ENCODE results near the gene ELF2. TPM values are rescaled to one million over a fixed set of nuclear protein-coding genes. Genes with fewer than 3 reads are reported as not detected.
A peak's percentile ranks its signal among the peaks of the same experiment; 100 is the strongest.
"Not testable (repeated sequence)": the region's sequence is repeated elsewhere in the genome, so short reads cannot be mapped to it uniquely, and the experiment has no call there.

Gene ELF2
- total RNA-seq, 1 donor from 2014 or later: 103 TPM

DNA sequence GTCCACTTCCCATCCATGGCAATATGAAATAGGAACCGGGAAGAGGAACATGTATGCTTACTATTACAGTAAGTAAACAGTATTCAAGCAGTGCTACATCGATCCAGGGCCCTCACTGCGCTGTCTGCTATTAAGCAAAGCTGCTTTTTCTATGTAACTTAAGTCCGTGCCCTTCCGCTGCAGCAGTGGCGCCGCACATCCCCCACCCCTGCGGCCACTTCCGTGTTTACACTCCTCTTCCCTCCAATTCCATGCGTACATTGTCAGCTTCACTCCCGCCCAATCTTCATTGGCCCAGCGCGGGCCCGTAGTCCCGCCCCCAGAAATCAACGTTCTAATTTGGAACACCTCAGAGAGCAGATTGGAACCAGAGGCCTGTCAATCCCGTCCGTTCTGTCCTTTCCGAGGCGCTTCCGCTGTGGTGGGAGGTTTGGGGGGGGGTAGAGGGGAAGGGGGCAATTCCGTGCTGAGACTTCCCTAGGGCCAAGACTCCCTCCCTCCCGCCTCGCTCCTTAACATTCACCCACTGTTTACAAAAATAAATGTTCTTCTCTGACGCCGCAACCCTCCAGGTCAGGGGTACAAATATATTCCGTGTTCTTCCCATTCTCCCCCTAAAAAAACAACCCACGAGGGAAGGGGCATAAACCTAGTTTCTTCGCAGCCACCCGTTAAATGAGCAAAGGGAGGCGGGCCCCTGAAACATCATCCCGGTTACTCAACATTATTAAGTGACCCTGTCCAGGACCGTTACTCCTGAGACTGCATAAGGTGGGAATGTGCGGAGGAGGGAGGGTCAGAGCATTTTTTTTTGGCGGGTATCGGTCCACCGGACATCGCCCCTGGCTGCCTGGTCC lies 94.0 kb downstream of the ELF2 start:
- peak; percentile 100 for DNase-seq (ENCODE audit: low spot score)

DNA sequence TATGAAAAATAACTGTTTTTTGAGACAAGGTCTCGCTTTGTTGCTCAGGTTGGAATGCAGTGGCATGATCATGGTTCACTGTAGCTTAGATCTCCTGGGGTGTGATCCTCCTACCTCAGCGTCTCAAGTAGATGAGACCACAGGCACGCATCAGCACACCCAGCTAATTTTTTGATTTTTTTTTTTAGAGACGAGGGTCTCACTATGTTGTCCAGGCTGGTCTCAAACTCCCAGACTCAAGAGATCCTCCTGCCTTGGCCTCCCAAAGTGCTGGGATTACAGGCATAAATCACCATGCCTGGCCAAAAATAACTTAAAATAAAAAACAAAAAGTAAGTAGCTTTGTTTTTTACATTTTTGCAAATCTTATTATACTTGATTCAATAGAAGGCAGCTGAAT lies 98.1 kb downstream of the ELF2 start:
- DNase-seq (ENCODE audit: low spot score): no peak

DNA sequence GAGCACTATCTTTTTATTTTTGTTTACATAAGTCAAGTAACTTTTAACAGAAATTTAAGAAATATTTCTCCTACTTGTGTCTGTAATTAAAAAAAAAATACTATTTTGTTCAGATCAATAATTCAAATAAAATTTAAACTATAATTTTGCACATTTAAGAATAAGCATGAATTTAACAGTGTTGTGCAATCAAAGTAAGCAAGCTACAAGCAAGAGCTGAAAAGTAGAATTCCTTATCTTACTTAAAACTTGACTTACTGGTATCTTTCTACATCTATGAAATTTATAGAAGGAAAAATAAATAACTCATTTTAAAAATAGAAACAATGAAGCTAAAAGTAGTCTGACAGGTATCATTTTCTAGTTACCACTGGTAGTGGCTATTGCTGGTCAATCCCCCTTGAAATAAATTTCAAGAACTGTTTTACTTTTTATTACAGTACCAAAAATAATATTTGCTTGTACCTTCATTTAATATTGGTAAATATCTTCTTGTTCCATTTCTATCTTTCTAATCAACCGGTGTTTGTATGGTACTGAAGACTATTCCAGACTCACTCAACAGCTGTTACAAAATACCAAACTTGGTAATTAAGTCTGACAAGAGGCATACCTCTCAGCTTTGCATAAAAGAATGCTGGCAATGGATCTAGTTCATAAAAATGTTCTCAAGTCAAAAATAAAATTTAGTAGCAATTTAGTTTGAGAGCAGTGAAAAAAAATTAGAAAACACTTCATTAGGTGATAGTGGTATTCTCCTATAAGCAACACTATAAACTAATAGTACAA lies 99.3 kb downstream of the ELF2 start:
- no peak for DNase-seq (ENCODE audit: low spot score)

DNA sequence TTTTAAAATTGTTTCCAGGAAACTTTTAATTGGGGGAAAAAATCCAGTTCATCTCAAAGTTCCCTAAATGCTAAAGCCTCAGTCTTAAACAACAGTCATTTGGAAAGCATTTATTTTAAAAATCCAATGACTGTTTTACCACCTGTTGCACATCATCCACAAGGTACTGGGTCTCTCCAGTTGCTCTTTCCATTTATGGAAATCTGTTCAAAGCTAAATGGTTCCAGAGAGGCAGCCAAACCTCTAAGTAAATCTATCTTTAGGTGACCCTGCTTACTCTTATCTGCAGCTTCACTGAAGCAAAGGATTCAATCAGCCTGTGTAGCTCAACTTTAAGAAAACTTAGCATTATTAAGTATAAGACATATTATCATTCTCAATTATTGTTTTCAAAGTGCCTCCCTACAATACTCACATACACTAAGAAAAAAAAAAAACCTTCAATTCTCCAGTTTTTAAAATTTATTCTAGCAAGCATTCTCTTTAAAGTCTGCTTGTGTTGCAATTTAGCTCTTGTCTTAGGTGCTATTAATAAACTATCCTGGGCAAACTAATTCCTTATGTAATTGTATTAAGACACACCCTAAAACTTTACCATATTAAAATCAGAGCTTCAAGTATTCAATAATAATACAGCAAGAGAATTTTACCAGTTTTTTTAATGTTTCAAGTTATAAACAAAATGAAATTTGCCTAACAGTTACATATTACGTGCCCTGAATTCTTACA lies 100.8 kb downstream of the ELF2 start:
- DNase-seq (ENCODE audit: low spot score): peak; percentile 8

DNA sequence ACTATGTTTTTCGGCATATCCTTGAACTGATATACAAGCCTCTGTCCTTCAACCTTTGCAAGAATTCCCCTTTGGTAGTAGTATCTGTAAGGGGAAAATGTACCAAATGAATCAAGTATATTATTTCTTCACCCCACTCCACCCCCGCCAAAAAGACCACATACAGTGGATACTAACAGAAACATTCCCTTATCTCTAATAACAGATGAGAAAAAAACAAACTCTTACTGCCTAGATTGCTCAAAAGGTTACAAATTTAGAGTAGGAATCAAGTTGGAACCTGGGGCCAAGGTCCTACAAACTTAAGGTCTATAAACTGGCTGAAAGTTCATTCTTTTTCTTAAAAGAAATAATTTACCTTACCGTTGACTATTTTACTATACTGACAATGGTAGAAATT lies 116.4 kb downstream of the ELF2 start:
- no peak for DNase-seq (ENCODE audit: low spot score)

DNA sequence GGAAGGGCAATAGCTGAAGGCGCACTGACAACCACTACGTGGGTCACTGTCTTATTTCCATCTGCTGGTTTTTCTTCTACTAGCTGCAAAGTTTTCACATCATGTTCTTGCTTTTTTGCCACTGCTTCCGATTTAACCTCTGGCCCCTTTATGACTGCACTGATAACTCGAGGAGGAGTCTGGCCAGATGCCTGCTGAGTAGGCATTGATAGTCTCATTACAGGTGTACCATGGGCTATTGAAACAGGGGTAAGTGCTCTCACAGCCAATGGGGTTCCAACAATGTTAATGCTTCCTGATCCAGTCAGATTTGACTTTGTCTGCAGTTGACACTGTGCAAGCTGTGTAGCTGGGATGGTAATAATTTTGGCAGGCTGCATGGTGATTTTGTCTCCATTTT lies 118.0 kb downstream of the ELF2 start:
- DNase-seq (ENCODE audit: low spot score): not testable (repeated sequence)

DNA sequence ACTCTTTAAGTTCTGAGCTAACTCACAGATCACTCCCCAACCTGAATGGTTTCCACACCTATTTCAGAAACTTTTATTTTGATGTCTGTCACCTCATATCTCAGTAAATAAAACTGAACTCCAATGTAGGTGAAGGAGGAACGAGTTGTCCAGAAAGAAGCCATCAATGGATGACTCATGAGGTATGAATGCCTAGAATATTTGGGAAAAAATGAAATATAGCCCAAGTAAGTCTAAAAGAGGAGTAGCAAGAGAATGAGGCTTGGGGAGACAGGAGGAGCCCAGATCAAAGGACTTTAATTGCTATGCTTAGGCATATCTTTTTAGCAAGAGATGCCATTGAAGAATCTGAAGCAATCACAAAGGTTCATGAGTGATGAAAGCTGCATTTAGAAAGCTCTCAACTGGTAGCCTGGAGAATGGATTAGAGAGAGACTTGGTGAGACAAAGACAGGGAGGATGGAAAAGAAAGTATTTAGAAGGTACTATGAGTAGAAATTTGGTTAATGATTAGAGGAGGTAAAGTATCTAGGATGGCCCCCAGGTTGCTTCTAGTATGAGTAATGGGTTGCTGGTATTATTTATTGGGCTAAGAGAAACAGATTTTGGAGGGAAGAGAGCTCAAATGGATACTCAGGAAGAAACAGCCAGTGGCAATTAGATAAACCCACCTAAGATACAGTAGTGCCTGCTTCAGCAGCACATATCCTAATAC lies 122.1 kb downstream of the ELF2 start:
- DNase-seq (ENCODE audit: low spot score): no peak

DNA sequence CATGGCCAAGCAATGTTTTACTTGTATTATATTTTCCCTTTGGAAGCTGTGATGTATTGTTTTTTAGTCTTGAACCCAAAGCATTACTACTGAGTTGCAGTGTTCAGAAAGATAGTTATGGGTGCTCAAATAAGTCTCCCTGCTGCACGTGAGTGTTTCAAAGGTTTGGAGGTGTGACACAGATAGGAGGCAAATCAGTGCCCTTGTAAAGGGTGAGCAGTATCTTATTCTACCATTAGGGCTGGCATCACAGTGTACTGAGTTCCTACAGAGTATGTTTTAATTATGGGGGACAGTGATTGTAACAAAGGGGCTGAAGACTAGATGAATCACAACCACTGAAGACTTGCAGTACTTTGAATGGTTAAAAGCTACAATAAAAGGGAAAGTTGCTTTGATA lies 123.1 kb downstream of the ELF2 start:
- DNase-seq (ENCODE audit: low spot score): no peak

DNA sequence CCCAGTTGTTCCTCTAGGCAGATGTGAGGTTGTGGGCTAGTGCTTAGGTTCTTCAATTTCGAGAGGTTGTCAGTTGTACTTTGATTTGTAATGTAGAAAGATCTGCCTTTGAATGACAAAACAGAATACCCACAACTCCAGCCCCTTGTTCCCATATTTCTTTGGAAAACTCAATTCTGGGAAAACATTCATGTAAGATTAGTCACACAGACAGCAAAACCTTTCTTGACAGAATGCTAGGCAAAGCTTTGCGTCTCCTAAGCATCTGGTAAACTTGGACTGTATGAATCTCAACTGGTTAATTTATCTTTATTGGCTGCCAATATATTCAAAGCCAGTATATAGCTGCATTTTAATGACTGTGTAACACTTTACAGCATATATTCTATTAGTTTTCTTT lies 126.6 kb downstream of the ELF2 start:
- no peak for DNase-seq (ENCODE audit: low spot score)

DNA sequence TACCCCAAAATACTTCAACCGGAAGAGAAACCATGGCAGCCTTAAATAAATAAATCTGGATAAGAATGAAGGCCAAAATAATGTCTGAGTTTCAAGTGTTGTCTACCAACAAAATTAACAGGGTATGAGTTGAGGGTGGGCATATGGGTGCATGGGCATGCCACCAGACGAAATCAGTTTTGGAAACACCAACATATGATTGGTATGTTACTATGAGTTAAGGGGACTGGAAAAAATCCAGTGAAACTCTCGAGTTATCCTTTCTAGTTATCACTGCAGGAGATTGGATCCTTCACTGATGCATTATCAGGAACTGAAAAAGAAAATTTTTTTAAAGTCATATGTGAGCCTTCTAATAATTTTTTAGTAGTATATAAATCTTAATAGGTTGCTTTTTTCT lies 129.0 kb downstream of the ELF2 start:
- DNase-seq (ENCODE audit: low spot score): no peak

DNA sequence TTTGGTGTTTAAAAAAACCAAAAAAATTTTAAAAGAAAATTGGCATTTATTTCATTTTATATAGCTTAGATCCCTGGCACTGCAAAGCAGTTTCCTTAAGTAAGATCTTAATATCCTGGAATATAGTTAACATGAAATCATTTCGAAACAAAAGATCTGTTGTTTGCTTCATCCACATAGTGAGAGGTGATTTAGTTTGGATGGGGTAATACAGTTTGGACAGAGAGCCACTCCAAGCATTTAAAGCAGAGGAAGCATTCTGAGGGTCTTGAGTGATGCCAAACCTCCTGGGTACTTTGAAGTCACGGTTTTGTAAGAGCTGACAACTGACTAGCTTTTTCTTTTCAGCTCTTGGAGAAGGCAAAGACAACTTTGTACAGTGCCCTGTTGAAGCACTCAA lies 132.7 kb downstream of the ELF2 start:
- DNase-seq (ENCODE audit: low spot score): no peak

DNA sequence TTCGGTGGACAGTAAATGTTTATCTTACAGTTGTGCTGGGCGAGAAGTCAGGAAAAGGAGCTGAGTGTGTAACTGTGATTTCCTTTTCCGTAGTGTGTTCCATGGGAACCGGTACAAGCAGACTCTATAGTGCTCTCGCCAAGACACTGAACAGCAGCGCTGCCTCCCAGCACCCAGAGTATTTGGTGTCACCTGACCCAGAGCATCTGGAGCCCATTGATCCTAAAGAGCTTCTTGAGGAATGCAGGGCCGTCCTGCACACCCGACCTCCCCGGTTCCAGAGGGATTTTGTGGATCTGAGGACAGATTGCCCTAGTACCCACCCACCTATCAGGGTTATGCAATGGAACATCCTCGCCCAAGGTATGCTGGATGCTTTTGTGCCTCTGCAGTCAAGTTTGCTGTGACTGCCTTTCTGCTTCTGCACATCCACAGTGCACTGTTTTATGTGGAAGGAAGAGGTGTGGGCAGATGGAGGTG lies 134.0 kb downstream of the ELF2 start:
- peak; percentile 14 for DNase-seq (ENCODE audit: low spot score)

DNA sequence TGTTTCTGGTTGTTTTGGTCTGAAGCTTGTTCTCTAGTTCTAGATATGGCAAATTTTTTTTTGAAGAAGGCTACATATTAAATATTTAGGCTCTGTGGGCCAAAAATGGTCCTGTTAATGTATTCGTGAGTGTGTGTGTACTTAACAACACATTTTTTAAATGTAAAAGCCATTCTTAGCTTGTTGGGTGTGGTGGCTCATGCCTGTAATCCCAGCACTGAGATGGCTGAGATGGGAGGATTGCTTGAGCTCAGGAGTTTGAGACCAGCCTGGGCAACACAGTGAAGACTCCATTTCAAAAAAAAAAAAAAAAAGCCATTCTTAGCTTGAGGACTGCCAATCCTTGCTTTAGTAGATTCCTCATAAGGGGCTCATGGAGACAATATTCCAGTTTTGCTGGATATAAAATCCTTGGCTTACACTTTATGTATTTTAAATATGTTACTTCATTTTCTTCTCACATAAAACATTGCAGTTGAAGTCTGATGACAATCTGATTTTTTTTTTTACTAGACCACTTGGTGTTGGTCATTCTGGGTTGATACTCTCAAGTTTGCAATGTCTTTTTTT lies 138.1 kb downstream of the ELF2 start:
- no peak for DNase-seq (ENCODE audit: low spot score)

DNA sequence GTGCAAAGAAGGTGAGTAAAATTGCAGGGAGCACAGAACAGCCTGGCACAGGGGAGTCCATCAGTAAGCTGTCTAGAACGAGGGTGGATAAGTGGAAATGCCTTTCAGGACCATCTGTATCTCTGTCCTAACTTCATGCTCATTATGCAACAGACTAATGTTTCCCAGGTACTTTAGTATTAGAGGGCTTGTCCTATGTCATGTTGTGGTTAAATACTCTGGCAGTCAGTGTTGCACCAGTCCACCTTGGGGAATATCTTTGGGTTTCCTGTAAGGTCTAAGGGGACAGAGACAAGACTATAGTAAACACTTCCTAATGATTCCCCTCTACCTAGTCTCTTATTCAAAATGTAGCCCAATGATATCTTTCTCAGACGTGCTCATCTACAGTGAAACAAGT lies 140.1 kb downstream of the ELF2 start:
- no peak for DNase-seq (ENCODE audit: low spot score)

DNA sequence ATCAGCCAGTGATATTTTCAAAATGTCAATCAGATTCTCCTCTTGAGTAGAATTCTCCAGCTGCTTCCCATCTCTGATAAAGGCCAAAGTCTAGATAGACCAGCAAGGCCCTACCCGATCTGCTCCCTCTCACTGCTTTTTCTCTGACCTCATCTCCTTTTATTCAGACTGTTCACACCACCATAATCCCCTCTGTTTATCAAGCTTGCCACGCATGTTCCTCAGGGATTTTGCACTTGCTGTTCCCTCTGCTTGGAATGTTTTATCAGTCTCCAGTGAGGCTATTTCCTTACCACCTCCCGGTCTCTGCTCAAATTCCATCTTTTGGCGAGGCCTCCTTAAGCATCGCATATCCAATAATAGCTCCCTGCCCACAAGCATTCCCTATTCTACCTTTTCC lies 141.4 kb downstream of the ELF2 start:
- no peak for DNase-seq (ENCODE audit: low spot score)

DNA sequence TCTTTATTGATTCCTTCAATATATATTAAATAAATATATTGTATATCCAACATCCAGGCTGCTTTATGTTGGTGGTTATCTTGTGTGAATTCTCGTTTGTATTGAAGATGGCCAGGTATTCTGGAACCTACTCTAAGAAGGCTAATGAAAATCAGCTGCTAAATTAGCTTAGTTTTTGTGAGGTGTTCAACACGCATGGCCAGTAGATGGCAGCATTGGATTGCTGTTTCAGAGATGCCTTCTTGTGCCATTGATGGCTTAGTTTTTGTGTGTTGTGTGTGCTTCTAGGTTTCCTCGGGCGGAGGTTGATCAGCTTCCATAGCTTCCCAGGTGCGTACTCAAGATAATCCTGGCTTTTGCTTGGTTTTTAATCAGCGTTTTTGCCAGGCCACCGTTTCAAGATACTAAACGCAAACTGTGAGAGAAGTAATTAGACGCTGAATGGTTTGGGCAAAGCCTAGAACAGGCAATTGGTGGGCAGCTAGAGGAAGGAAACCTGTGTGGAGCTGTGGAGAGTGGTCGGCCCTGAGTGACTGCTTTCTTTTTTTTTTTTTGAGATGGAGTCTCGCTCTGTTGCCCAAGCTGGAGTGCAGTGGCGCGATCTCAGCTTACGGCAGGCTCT lies 146.3 kb downstream of the ELF2 start:
- peak; percentile 82 for DNase-seq (ENCODE audit: low spot score)

DNA sequence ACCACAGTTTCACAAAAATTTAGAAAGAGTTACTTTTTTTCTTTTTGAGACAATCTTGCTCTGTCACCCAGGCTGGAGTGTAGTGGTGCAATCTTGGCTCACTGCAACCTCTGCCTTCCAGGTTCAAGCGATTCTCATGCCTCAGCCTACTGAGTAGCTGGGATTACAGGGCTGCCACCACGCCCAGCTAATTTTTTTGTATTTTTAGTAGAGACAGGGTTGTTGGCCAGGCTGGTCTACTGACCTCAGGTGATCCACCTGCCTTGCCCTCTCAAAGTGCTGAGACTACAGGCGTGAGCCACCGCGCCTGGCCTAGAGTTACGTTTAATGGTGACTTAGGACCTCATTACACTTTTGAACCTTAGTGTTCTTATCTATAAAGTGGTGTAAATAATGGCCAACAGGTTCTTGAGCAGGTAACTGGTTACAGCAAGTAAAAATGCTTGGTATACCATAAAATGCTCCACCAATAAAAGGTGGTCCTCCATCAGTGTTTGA lies 147.1 kb downstream of the ELF2 start:
- not testable (repeated sequence) for DNase-seq (ENCODE audit: low spot score)

DNA sequence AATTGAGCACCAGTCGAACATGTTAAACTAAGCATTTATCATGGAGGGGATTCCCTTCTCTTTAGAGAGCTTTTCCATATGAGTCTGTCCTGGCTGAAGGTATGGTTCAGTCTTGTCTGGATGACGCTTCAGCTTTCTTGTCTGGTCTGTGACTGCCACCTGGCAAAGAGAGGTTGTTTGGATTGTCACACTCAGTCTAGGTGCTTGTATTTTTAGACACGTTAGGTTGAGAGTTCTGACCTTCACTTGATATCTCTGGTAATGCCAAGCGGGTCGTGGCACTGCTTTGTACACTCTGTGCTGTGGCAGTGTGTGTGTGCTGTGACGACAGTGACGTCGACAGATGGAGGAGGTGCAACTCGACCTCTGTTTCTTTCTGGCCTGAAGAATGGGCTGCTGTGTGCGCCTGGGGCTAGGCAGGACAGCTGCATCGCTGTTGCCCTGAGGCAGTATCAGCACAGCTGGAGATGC lies 148.8 kb downstream of the ELF2 start:
- no peak for DNase-seq (ENCODE audit: low spot score)

DNA sequence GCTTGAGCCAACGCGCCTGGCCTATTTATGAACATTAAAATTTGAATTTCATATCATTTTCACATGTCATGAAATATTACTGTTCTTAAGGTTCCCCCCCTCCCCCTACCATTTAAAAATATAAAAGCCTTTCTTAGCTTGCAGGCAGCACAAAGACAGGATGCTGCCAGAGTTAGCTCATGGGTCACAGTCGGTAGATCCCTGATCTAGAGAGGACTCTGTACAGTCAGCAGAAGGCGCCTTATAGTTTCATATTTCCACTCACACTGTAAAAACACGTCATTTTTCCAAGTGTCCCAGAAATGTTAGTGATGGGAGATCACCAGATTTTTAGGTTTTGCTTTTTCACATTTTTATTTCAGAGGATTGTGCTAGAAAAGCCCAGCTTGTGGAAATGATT lies 149.2 kb downstream of the ELF2 start:
- DNase-seq (ENCODE audit: low spot score): peak; percentile 68

DNA sequence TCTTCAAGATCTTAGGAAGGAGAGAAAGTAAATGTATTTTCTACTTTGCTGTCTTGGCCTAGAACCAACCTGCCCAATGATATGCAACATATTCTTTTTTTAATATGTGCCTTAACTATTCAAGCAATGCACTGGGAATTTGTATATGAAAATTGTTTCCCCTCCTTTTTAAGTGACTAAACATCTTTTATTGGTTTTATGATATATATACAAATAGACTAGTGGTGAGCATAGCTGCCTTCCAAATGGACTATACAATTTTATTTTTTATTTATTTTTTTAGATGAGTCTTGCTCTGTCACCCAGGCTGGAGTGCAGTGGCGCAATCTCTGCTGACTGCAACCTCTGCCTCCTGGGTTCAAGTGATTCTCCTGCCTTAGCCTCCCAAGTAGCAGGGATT lies 151.2 kb downstream of the ELF2 start:
- no peak for DNase-seq (ENCODE audit: low spot score)

Measured in umbilical cord (tissue), 2 donors.